GM21423 (cell line): ENCODE results near the gene MICU2.
"Not testable (repeated sequence)": the region's sequence is repeated elsewhere in the genome, so short reads cannot be mapped to it uniquely, and the experiment has no call there.

Experiments used
- ATAC-seq: cut with Tn5 transposase; IDR thresholded peaks from one replicate; pipeline ENCODE4 v1.9.1; 2021; ENCODE audit warnings: mild to moderate bottlenecking, moderate library complexity; ENCODE audit not compliant: unreplicated experiment

MICU2 gene

GRCh38 chr13:21595546-21595822, 8.5 kb downstream of the MICU2 start:
- no peak for ATAC-seq

- ATAC-seq = no peak
Observed at GRCh38 chr13:21594715-21595545, 9.0 kb downstream of the MICU2 start.

- not testable (repeated sequence) for ATAC-seq
Observed at GRCh38 chr13:21590665-21591456, 13.1 kb downstream of the MICU2 start.

GRCh38 chr13:21590231-21590630, 13.7 kb downstream of the MICU2 start:
- ATAC-seq = no peak

GRCh38 chr13:21589510-21589909, 14.5 kb downstream of the MICU2 start:
- ATAC-seq = not testable (repeated sequence)

- ATAC-seq = not testable (repeated sequence)
Observed at GRCh38 chr13:21588411-21588810, 15.6 kb downstream of the MICU2 start.

- no peak for ATAC-seq
Observed at GRCh38 chr13:21584973-21585592, 18.9 kb downstream of the MICU2 start.

- ATAC-seq = no peak
Observed at GRCh38 chr13:21583478-21583877, 20.5 kb downstream of the MICU2 start.

- no peak for ATAC-seq
Observed at GRCh38 chr13:21580736-21581135, 23.2 kb downstream of the MICU2 start.

- ATAC-seq = peak; percentile 88
Observed at GRCh38 chr13:21579754-21580316, 24.1 kb downstream of the MICU2 start.

GRCh38 chr13:21578748-21579147, 25.2 kb downstream of the MICU2 start:
- no peak for ATAC-seq

- no peak for ATAC-seq
Observed at GRCh38 chr13:21576426-21576825, 27.5 kb downstream of the MICU2 start.

- no peak for ATAC-seq
Observed at GRCh38 chr13:21573920-21574712, 29.9 kb downstream of the MICU2 start.

- ATAC-seq = no peak
Observed at GRCh38 chr13:21569686-21570085, 34.3 kb downstream of the MICU2 start.

GRCh38 chr13:21568854-21569253, 35.1 kb downstream of the MICU2 start:
- no peak for ATAC-seq

- ATAC-seq = no peak
Observed at GRCh38 chr13:21567714-21568113, 36.3 kb downstream of the MICU2 start.

GRCh38 chr13:21557995-21558394, 46.0 kb downstream of the MICU2 start:
- no peak for ATAC-seq

- no peak for ATAC-seq
Observed at GRCh38 chr13:21556051-21556450, 47.9 kb downstream of the MICU2 start.

- not testable (repeated sequence) for ATAC-seq
Observed at GRCh38 chr13:21553261-21553660, 50.7 kb downstream of the MICU2 start.

GRCh38 chr13:21550918-21551317, 53.1 kb downstream of the MICU2 start:
- no peak for ATAC-seq

- no peak for ATAC-seq
Observed at GRCh38 chr13:21549633-21550032, 54.3 kb downstream of the MICU2 start.
